HepG2 (cell line): Measurements from ENCODE around the gene EPHX1. TPM values are rescaled to one million over a fixed set of nuclear protein-coding genes. Genes with fewer than 3 reads are reported as not detected.

Source experiments
- ATAC-seq: fragments of 200-7000 bp; cut with Tn5 transposase; 3 replicates; pipeline ENCODE4 v1.9.1; 2020; ENCODE audit warnings: mild to moderate bottlenecking, moderate library complexity
- BruUV-seq: library from RNA; stranded (reverse); fragments of 400-500 nt; replicated peaks from 2 replicates; lab custom pipeline; 2021; lab: Mats Ljungman, UMichigan
- CTCF ChIA-PET: fragments of 300-600 bp; formaldehyde crosslinking; extraction: SDS; loops from one replicate; lab custom pipeline; 2021; ENCODE audit warnings: low total read pairs, inconsistent platforms, low intra/inter-chr PET ratio; lab: Yijun Ruan, JAX
- POLR2A ChIA-PET: fragments of 350-600 bp; sonication (Branson Sonifier 250); formaldehyde crosslinking; loops from one replicate; lab custom pipeline; 2020; ENCODE audit warnings: antibody characterized with exemption, inconsistent platforms; lab: Yijun Ruan, JAX
- DNase-seq: peaks from one replicate; pipeline ENCODE4 v3.0.0-alpha.2; 2015; ENCODE audit warnings: low spot score
- FAIRE-seq: peaks from 3 replicates; lab custom pipeline; 2011; peaks lifted over from hg19 to GRCh38; lab: Jason Lieb, UNC
- H2AFZ ChIP-seq: one replicate; pipeline ENCODE4 v1.6.1; 2011; ENCODE audit warnings: low read length, inconsistent platforms
- H3K27ac ChIP-seq: fragments of 300-600 bp; 3 replicates; pipeline ENCODE4 v1.8.0; 2011; ENCODE audit warnings: mixed run types, mild to moderate bottlenecking, mixed read lengths, low read length, inconsistent platforms; ENCODE audit not compliant: insufficient read depth; ENCODE audit errors: extremely low read length
- H3K27me3 ChIP-seq, 2 experiments: fragments of 200-600 bp in 1 of 2; 2 replicates in 1 of 2; 3 replicates in 1 of 2; pipeline versions ENCODE4 v1.6.0 to v1.8.0; 2011; ENCODE audit warnings: low read length in 2 of 2, mild to moderate bottlenecking in 2 of 2, moderate library complexity in 2 of 2, inconsistent platforms in 1 of 2; ENCODE audit not compliant: insufficient read depth in 2 of 2, control insufficient read depth in 1 of 2
- H3K36me3 ChIP-seq, 2 experiments: fragments of 200-600 bp in 1 of 2; replicated peaks in 1 of 2; 2 replicates in 1 of 2; 3 replicates in 1 of 2; pipeline versions ENCODE4 v1.5.1 to v1.8.0; 2011; ENCODE audit warnings: low read length in 2 of 2, inconsistent platforms in 1 of 2; ENCODE audit not compliant: insufficient read depth in 2 of 2, control insufficient read depth in 1 of 2
- H3K4me1 ChIP-seq: 2 replicates; pipeline ENCODE4 v1.5.1; 2012; ENCODE audit warnings: low read length, inconsistent platforms; ENCODE audit not compliant: insufficient read depth
- H3K4me2 ChIP-seq: 2 replicates; pipeline ENCODE4 v1.6.0; 2011; ENCODE audit warnings: low read depth, low read length, inconsistent platforms
- H3K4me3 ChIP-seq, 3 experiments: fragments of 200-600 bp in 1 of 3; sonication (generic), shearing (Covaris generic) in 1 of 3; replicated peaks in 1 of 3; 2 replicates each; pipeline ENCODE4 v1.5.1; 2011 to 2016; ENCODE audit warnings: low read length in 3 of 3, inconsistent platforms in 2 of 3, low read depth in 2 of 3, mild to moderate bottlenecking in 2 of 3, control low read depth in 1 of 3, mixed read lengths in 1 of 3; ENCODE audit not compliant: insufficient read depth in 1 of 3
- H3K79me2 ChIP-seq: one replicate; pipeline ENCODE4 v1.6.1; 2011; ENCODE audit warnings: low read length, inconsistent platforms; ENCODE audit not compliant: insufficient read depth
- H3K9ac ChIP-seq: 2 replicates; pipeline ENCODE4 v1.6.0; 2011; ENCODE audit warnings: mild to moderate bottlenecking, low read depth, low read length, inconsistent platforms; ENCODE audit not compliant: insufficient read depth
- H3K9me3 ChIP-seq: 2 replicates; pipeline ENCODE4 v1.5.1; 2012; ENCODE audit warnings: mild to moderate bottlenecking, low read length
- H4K20me1 ChIP-seq: 2 replicates; pipeline ENCODE4 v1.6.0; 2011; ENCODE audit warnings: inconsistent platforms, mild to moderate bottlenecking, low read length, moderate library complexity; ENCODE audit not compliant: insufficient read depth
- ELF1 ChIP-seq: sonication (generic); formaldehyde crosslinking; IDR thresholded peaks from 2 replicates; pipeline ENCODE4 v1.4.0; 2020; ENCODE audit warnings: missing genetic modification reagents
- ERF ChIP-seq: IDR thresholded peaks from 2 replicates; pipeline ENCODE4 v1.6.1; 2018; ENCODE audit warnings: missing biosample characterization, missing genetic modification reagents
- FOSL2 ChIP-seq: sonication (generic); formaldehyde crosslinking; IDR thresholded peaks from 2 replicates; pipeline ENCODE4 v1.4.0; 2020; ENCODE audit warnings: missing genetic modification reagents
- HDAC1 ChIP-seq: sonication (generic); formaldehyde crosslinking; IDR thresholded peaks from 2 replicates; pipeline ENCODE4 v1.5.1; 2020; ENCODE audit warnings: mild to moderate bottlenecking, missing genetic modification reagents
- HMG20A ChIP-seq: IDR thresholded peaks from 2 replicates; pipeline ENCODE4 v1.6.1; 2016; ENCODE audit warnings: borderline replicate concordance
- KAT8 ChIP-seq: IDR thresholded peaks from 2 replicates; pipeline ENCODE4 v1.6.1; 2016; ENCODE audit warnings: missing genetic modification reagents, missing compliant biosample characterization
- TP53 ChIP-seq: sonication (generic); formaldehyde crosslinking; conservative IDR thresholded peaks from 2 replicates; pipeline ENCODE4 v1.4.0; 2020; ENCODE audit warnings: missing genetic modification reagents
- UBTF ChIP-seq: sonication (generic); formaldehyde crosslinking; IDR thresholded peaks from 2 replicates; pipeline ENCODE4 v1.4.0; 2020; ENCODE audit warnings: mild to moderate bottlenecking, missing genetic modification reagents
- ZFX ChIP-seq: sonication (generic); formaldehyde crosslinking; IDR thresholded peaks from 2 replicates; pipeline ENCODE4 v1.4.0; 2020; ENCODE audit warnings: mild to moderate bottlenecking, low read depth, missing genetic modification reagents, moderate library complexity
- ZNF549 ChIP-seq: sonication (generic); formaldehyde crosslinking; IDR thresholded peaks from 2 replicates; pipeline ENCODE4 v1.5.0; 2020; ENCODE audit warnings: missing genetic modification reagents
- ZNF563 ChIP-seq: sonication (generic); formaldehyde crosslinking; IDR thresholded peaks from 2 replicates; pipeline ENCODE4 v1.8.0; 2022; ENCODE audit warnings: mild to moderate bottlenecking, moderate library complexity, missing genetic modification reagents
- WGBS: methylation state at CpG from one replicate; pipeline ENCODE4 v1.1.6; 2017; ENCODE audit warnings: low lambda C conversion rate; 5-methylcytosine and 5-hydroxymethylcytosine counted together
- in situ Hi-C: cut with HindIII; loops from 2 replicates; pipeline ENCODE4 v1.10.0; 2017; ENCODE audit warnings: low pct_unique_long_range_greater_than_20kb; ENCODE audit not compliant: extremely low pct_ligation_motif_present
- intact Hi-C: fragments of 100-400 bp; cut with micrococcal nuclease; formaldehyde crosslinking; loops from one replicate; pipeline ENCODE4 v1.10.0; 2022; ENCODE audit not compliant: unreplicated experiment
- polyA plus RNA-seq, 8 experiments: library from polyadenylated mRNA; depleted of rRNA in 3 of 8; stranded (reverse) in 7 of 8; unstranded in 1 of 8; fragments of >200 nt; fragmentation: Illumina TruSeq in 4 of 8; extraction: Trizol in 4 of 8; gene quantifications; 2 replicates each; pipeline versions ENCODE4 v1.2.1 to v1.2.3, GENCODE V29; 2011 to 2016; ENCODE audit warnings: low read depth in 4 of 8, missing spikeins in 1 of 8, mixed read lengths in 1 of 8; ENCODE audit not compliant: insufficient read depth in 1 of 8
- total RNA-seq, 5 experiments: library from RNA; depleted of rRNA; stranded (reverse); fragments of >200 nt; fragmentation: Illumina TruSeq; extraction: Trizol; gene quantifications; 2 replicates each; pipeline ENCODE4 v1.2.3, GENCODE V29; 2016; ENCODE audit warnings: low read depth in 1 of 5
- TF ChIP-seq, protein P1 (sequence below): sonication (generic); formaldehyde crosslinking; IDR thresholded peaks from 2 replicates; pipeline ENCODE4 v1.5.1; 2020; ENCODE audit warnings: mild to moderate bottlenecking, missing genetic modification reagents, moderate library complexity

The EPHX1 gene
- total and polyA plus RNA-seq, 2 of the 13 experiments (the other 11 are each of a cell fraction or from before 2014, with no cell fraction given): 27.7 to 36.5 TPM

DNA sequence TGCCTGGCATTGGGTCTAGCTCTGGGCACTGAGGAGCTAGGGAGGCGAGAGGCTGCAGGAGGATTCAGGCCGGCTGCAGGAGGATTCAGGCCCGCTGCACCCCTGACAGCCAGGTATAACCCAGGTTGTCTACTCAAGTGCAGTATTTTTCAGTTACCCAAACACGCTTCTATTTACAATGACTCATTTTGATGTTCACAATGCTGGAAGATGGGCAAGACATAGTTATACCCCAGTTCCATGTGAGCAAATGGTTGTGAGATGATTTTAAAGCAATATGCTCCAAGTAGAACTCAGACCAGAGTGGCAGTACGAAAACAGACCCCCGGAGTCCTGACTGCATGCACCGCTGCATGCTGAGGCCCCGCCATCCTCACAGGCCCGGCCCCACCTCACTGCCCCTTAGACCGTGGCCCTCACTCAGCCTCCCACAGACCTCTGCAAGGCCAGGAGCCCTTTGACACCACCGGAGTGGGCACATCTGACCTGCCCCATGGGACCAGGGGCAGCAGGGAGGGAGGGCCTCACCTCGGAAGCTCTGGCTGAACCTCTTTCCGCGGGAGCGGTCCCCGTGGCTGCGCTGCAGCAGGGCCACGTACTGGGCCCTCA lies 78.5 kb downstream of the EPHX1 start:
- no peaks in the 10 kb centered on the region for H3K36me3 ChIP-seq
- ChIA-PET CTCF (no interaction called here), POLR2A (interaction anchor here (2.0 to 3.7 kb wide), 2 partner anchors 7 to 36 kb away, joined by 7 to 28 read pairs; partner anchors contain the start of genes PYCR2 and TMEM63A)
- peak overlapping the region; percentile 40 to 76 (median 43); a peak in 5 of 6 replicates for H3K4me3 ChIP-seq
- peak overlapping the region; percentile 36; the same call in 1 of the 2 replicates for H3K9ac ChIP-seq
- H3K4me1 ChIP-seq: peaks cover 70% of the 10 kb centered on the region
- no peak overlapping the region for H3K27ac ChIP-seq
- WGBS: 8% methylated on average over 8 of the region's 18 CpGs
- no peaks in the 10 kb centered on the region; a peak in 1 of 5 replicates for H3K27me3 ChIP-seq
- H4K20me1 ChIP-seq: no peaks in the 10 kb centered on the region
- no peaks in the 10 kb centered on the region for H3K79me2 ChIP-seq
- in situ Hi-C loops (no loop called here), intact Hi-C loops (loop anchor here (10.0 kb wide), 1 partner anchor 86 kb away; no protein-coding TSS in a partner anchor)
- FAIRE-seq (no peak), ATAC-seq (peak; percentile 15), DNase-seq (no peak)
- 0 out of 2 replicates have a peak, but pooled peaks have one; percentile 27 for TF ChIP-seq HDAC1 (CRISPR knock-in tag)
- peak; percentile 19; the same call in 1 of the 2 replicates for TF ChIP-seq ZNF563 (CRISPR knock-in tag)
- TF ChIP-seq HMG20A (CRISPR knock-in tag): peak; percentile 23; the same call in 1 of the 2 replicates
- TF ChIP-seq ELF1 (CRISPR knock-in tag): no peak
- TF ChIP-seq, protein P1, sequence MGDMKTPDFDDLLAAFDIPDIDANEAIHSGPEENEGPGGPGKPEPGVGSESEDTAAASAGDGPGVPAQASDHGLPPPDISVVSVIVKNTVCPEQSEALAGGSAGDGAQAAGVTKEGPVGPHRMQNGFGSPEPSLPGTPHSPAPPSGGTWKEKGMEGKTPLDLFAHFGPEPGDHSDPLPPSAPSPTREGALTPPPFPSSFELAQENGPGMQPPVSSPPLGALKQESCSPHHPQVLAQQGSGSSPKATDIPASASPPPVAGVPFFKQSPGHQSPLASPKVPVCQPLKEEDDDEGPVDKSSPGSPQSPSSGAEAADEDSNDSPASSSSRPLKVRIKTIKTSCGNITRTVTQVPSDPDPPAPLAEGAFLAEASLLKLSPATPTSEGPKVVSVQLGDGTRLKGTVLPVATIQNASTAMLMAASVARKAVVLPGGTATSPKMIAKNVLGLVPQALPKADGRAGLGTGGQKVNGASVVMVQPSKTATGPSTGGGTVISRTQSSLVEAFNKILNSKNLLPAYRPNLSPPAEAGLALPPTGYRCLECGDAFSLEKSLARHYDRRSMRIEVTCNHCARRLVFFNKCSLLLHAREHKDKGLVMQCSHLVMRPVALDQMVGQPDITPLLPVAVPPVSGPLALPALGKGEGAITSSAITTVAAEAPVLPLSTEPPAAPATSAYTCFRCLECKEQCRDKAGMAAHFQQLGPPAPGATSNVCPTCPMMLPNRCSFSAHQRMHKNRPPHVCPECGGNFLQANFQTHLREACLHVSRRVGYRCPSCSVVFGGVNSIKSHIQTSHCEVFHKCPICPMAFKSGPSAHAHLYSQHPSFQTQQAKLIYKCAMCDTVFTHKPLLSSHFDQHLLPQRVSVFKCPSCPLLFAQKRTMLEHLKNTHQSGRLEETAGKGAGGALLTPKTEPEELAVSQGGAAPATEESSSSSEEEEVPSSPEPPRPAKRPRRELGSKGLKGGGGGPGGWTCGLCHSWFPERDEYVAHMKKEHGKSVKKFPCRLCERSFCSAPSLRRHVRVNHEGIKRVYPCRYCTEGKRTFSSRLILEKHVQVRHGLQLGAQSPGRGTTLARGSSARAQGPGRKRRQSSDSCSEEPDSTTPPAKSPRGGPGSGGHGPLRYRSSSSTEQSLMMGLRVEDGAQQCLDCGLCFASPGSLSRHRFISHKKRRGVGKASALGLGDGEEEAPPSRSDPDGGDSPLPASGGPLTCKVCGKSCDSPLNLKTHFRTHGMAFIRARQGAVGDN (CRISPR knock-in tag): peak; percentile 55
- peak; percentile 80 for TF ChIP-seq FOSL2 (CRISPR knock-in tag)
- no peak for TF ChIP-seq TP53 (CRISPR knock-in tag)
- TF ChIP-seq KAT8 (CRISPR knock-in tag): 0 out of 2 replicates have a peak, but pooled peaks have one; percentile 15
- 0 out of 2 replicates have a peak, but pooled peaks have one; percentile 24 for TF ChIP-seq ERF (CRISPR knock-in tag)
- 0 out of 2 replicates have a peak, but pooled peaks have one; percentile 29 for TF ChIP-seq UBTF (CRISPR knock-in tag)
- no peak for TF ChIP-seq ZNF549 (CRISPR knock-in tag)
- TF ChIP-seq ZFX: 0 out of 2 replicates have a peak, but pooled peaks have one; percentile 33
- peak overlapping the region; percentile 83 for H3K4me2 ChIP-seq
- no peak overlapping the region for H2AFZ ChIP-seq
- BruUV-seq: no TSS peak
- no peaks in the 10 kb centered on the region for H3K9me3 ChIP-seq
